GM12878 (cell line): Measurements from ENCODE around the gene CTRB2. TPM values are rescaled to one million over a fixed set of nuclear protein-coding genes. Genes with fewer than 3 reads are reported as not detected.

Experiments
- ATAC-seq: fragments of 200-7000 bp; cut with Tn5 transposase; 3 replicates; pipeline ENCODE4 v1.9.1; 2020; ENCODE audit warnings: mild to moderate bottlenecking, moderate library complexity
- BruUV-seq: library from RNA; stranded (reverse); fragments of 400-500 nt; replicated peaks from 2 replicates; lab custom pipeline; 2021; lab: Mats Ljungman, UMichigan
- CTCF ChIA-PET: fragments of 300-600 bp; sonication (Branson Sonifier 250); formaldehyde crosslinking; extraction: SDS; loops from one replicate; lab custom pipeline; 2021; ENCODE audit warnings: inconsistent platforms; lab: Yijun Ruan, JAX
- POLR2A ChIA-PET: fragments of 350-600 bp; formaldehyde crosslinking; extraction: SDS; loops from one replicate; lab custom pipeline; 2021; ENCODE audit warnings: inconsistent platforms; lab: Charles Lee
- RAD21 ChIA-PET: fragments of 300-600 bp; sonication (Branson Sonifier 250); formaldehyde crosslinking; loops from one replicate; lab custom pipeline; 2023; ENCODE audit warnings: antibody characterized with exemption; ENCODE audit not compliant: unreplicated experiment; lab: Charles Lee
- SMC1A ChIA-PET: fragments of 300-600 bp; sonication (Branson Sonifier 250); formaldehyde crosslinking; loops from one replicate; lab custom pipeline; 2023; ENCODE audit not compliant: unreplicated experiment, uncharacterized antibody; lab: Charles Lee
- DNase-seq: peaks from one replicate; pipeline ENCODE4 v3.0.0-alpha.2; 2011; ENCODE audit warnings: low read depth, low spot score
- FAIRE-seq: peaks from 3 replicates; lab custom pipeline; 2011; peaks lifted over from hg19 to GRCh38; lab: Jason Lieb, UNC
- H2AFZ ChIP-seq: 2 replicates; pipeline ENCODE4 v1.6.0; 2011; ENCODE audit warnings: low read depth, low read length, control low read depth; ENCODE audit not compliant: control insufficient read depth
- H3K27ac ChIP-seq: 2 replicates; pipeline ENCODE4 v1.5.1; 2011; ENCODE audit warnings: control low read depth; ENCODE audit not compliant: control insufficient read depth, insufficient read depth
- H3K27me3 ChIP-seq, 2 experiments: replicated peaks in 1 of 2; 2 replicates each; pipeline versions ENCODE4 v1.6.0 to v1.6.1; 2011; ENCODE audit warnings: low read length in 1 of 2; ENCODE audit not compliant: control insufficient read depth in 2 of 2, insufficient read depth in 2 of 2
- H3K36me3 ChIP-seq, 2 experiments: 2 replicates each; pipeline ENCODE4 v1.5.1; 2011; ENCODE audit warnings: low read length in 1 of 2; ENCODE audit not compliant: control insufficient read depth in 2 of 2, insufficient read depth in 2 of 2
- H3K4me1 ChIP-seq: 2 replicates; pipeline ENCODE4 v1.6.1; 2011; ENCODE audit warnings: mild to moderate bottlenecking, low read length, moderate library complexity, mixed read lengths; ENCODE audit not compliant: control insufficient read depth, insufficient read depth
- H3K4me2 ChIP-seq: 2 replicates; pipeline ENCODE4 v1.6.0; 2011; ENCODE audit warnings: control low read depth; ENCODE audit not compliant: control insufficient read depth, insufficient read depth
- H3K4me3 ChIP-seq: fragments of 200-600 bp; sonication (generic); 2 replicates; pipeline ENCODE4 v1.5.1; 2016
- H3K79me2 ChIP-seq: 2 replicates; pipeline ENCODE4 v1.6.0; 2011; ENCODE audit warnings: low read length; ENCODE audit not compliant: control insufficient read depth, insufficient read depth
- H3K9ac ChIP-seq: 2 replicates; pipeline ENCODE4 v1.8.0; 2011; ENCODE audit warnings: low read length, control low read depth, mixed read lengths; ENCODE audit not compliant: control insufficient read depth, insufficient read depth
- H3K9me3 ChIP-seq: replicated peaks from 3 replicates; pipeline ENCODE4 v1.5.1; 2011; ENCODE audit warnings: mild to moderate bottlenecking, low read length; ENCODE audit not compliant: control insufficient read depth, insufficient read depth
- H4K20me1 ChIP-seq: 2 replicates; pipeline ENCODE4 v1.6.0; 2011; ENCODE audit not compliant: control insufficient read depth, insufficient read depth
- FOXM1 ChIP-seq: IDR thresholded peaks from 2 replicates; pipeline ENCODE4 v1.6.1; 2012; ENCODE audit warnings: low read depth, mild to moderate bottlenecking, inconsistent platforms, low read length, moderate library complexity
- KAT2A ChIP-seq: conservative IDR thresholded peaks from 2 replicates; pipeline ENCODE4 v1.6.1; 2011; ENCODE audit warnings: low read depth, low read length; ENCODE audit not compliant: control insufficient read depth
- MXI1 ChIP-seq: fragments of 150-350 bp; IDR thresholded peaks from 2 replicates; pipeline ENCODE4 v1.6.1; 2011; ENCODE audit warnings: low read depth, mild to moderate bottlenecking, inconsistent platforms, low read length, improper control_type of control experiment
- NKRF ChIP-seq: fragments of 450-650 bp; conservative IDR thresholded peaks from 2 replicates; pipeline ENCODE4 v1.6.1; 2017; ENCODE audit warnings: mild to moderate bottlenecking, moderate library complexity
- SMC3 ChIP-seq: IDR thresholded peaks from 2 replicates; pipeline ENCODE4 v1.6.1; 2011; ENCODE audit warnings: low read length, improper control_type of control experiment, borderline replicate concordance
- YBX1 ChIP-seq: fragments of 450-650 bp; IDR thresholded peaks from 2 replicates; pipeline ENCODE4 v1.6.1; 2016; ENCODE audit warnings: antibody characterized with exemption
- WGBS: methylation state at CpG from one replicate; pipeline ENCODE4 v1.1.6; 2016; ENCODE audit warnings: low lambda C conversion rate; ENCODE audit not compliant: insufficient replicate concordance, insufficient coverage; ENCODE audit errors: missing lambda C conversion rate; 5-methylcytosine and 5-hydroxymethylcytosine counted together
- in situ Hi-C: fragments of 300-500 bp; cut with MboI; formaldehyde crosslinking; loops from 9 replicates; pipeline ENCODE4 v1.14.3; 2018; ENCODE audit warnings: mixed read lengths
- intact Hi-C: fragments of 100-400 bp; cut with micrococcal nuclease; formaldehyde crosslinking; loops from one replicate; pipeline ENCODE4 v1.14.2; 2022; ENCODE audit not compliant: unreplicated experiment
- polyA plus RNA-seq, 11 experiments: library from polyadenylated mRNA; depleted of rRNA in 4 of 11; unstranded in 6 of 11; stranded (reverse) in 5 of 11; fragments of >200 nt; fragmentation: Nextera tagmentation in 4 of 11; fragmentation: Illumina TruSeq in 1 of 11; extraction: Ambion mirVana in 4 of 11; extraction: Trizol in 1 of 11; gene quantifications; 1 replicate in 1 of 11; 2 replicates in 10 of 11; pipeline versions ENCODE4 v1.2.1 to v1.2.3, GENCODE V29; 2011 to 2016; ENCODE audit warnings: inconsistent platforms in 2 of 11, missing spikeins in 2 of 11, low read depth in 1 of 11
- total RNA-seq, 4 experiments: library from RNA; depleted of rRNA in 3 of 4; stranded (reverse); fragments of >200 nt in 3 of 4; fragmentation: Illumina TruSeq in 1 of 4; extraction: Trizol in 1 of 4; gene quantifications; 2 replicates each; pipeline versions ENCODE4 v1.2.1 to v1.2.3, GENCODE V29; 2013 to 2021
- TF ChIP-seq, protein P1 (sequence below): fragments of 450-650 bp; IDR thresholded peaks from 2 replicates; pipeline ENCODE4 v1.6.1; 2017; ENCODE audit warnings: borderline replicate concordance

CTRB2 gene
- total and polyA plus RNA-seq, 10 of the 15 experiments (the other 5 are each of a cell fraction or from before 2014, with no cell fraction given): 9.4 TPM; not detected in 9

- Histone ChIP-seq H3K9me3 (no peaks in the 10 kb centered on the region), H3K4me1 (peaks cover 4% of the 10 kb centered on the region), H3K79me2 (no peaks in the 10 kb centered on the region; the same call in 1 of the 2 replicates)
- no peak for ATAC-seq
- TF ChIP-seq KAT2A (no peak), MXI1 (no peak), YBX1 (no peak), FOXM1 (no peak), NKRF (no peak), SMC3 (no peak)
- TF ChIP-seq, protein P1, sequence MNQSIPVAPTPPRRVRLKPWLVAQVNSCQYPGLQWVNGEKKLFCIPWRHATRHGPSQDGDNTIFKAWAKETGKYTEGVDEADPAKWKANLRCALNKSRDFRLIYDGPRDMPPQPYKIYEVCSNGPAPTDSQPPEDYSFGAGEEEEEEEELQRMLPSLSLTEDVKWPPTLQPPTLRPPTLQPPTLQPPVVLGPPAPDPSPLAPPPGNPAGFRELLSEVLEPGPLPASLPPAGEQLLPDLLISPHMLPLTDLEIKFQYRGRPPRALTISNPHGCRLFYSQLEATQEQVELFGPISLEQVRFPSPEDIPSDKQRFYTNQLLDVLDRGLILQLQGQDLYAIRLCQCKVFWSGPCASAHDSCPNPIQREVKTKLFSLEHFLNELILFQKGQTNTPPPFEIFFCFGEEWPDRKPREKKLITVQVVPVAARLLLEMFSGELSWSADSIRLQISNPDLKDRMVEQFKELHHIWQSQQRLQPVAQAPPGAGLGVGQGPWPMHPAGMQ: no peak
- TF ChIP-seq, all 136 proteins: peak for 0
- 79% methylated on average over 24 of the region's 24 CpGs for WGBS
- Histone ChIP-seq H2AFZ (peak overlapping the region; percentile 17; the same call in 1 of the 2 replicates), H3K9ac (no peak overlapping the region), H3K36me3 (no peaks in the 10 kb centered on the region), H3K4me2 (0 out of 2 replicates have a peak overlapping the region, but pooled peaks have one; percentile 33), H3K4me3 (no peak overlapping the region), H3K27ac (no peak overlapping the region), H4K20me1 (peaks cover 19% of the 10 kb centered on the region), H3K27me3 (peaks cover 0 to 4% of the 10 kb centered on the region in 2 experiments; a peak in 1 of 4 replicates)
- CTCF ChIA-PET: no interaction called here
- intact Hi-C loops (no loop called here), in situ Hi-C loops (no loop called here)
- RAD21 ChIA-PET: no interaction called here
- no TSS peak for BruUV-seq
- FAIRE-seq (no peak), DNase-seq (no peak)
- SMC1A ChIA-PET: no interaction called here
- POLR2A ChIA-PET: no interaction called here
Observed at GRCh38 chr16:75252049-75252864, 45.3 kb upstream of the CTRB2 start.
